NCI-H774 (cell line): ENCODE data around the gene DLL4.

Experiments
- DNase-seq: peaks from one replicate; lab custom pipeline; 2025; lab: John Stamatoyannopoulos, UW

The DLL4 gene

DNA sequence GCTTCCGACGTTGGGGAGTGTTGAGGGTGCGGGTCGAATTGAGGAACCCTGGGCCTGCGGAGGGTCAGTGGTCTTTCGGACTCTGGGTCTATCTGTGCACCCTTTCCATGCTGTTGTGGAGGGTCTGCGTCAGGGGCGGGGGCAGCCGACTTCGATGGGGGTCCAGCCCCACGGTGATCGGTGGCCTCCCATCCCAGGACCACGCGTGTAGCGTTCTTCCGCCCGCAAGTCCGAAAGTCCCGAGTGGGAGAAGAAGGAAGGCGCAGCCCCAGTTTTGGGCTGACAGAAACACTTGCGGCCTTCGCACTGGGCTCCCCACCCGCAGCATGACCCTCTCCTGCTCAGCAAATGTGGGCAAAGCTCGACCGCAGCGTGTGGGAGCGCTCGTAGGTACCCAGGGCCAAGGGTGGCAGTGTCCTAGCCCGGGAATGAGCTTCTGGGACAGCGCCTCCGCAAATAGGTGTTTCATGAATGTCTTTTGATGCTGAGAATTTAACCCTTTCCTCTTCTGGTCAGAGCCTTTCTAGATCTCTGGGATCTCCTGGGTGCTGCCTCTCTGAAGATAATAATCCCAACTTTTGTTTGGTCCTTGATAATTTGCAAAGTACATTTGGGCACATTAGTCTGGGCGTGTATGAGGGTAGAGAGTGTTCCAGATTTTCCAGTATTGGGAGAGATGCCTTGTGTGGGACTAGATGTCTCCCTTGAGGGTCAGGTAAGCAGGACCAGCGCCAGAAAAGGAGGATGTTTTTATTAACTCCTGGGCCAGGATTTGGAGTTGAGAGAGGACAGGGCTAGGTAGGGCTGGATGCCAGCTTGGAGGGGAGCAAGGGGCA, 2.3 kb upstream of the DLL4 start:
- DNase-seq, result no peak

DNA sequence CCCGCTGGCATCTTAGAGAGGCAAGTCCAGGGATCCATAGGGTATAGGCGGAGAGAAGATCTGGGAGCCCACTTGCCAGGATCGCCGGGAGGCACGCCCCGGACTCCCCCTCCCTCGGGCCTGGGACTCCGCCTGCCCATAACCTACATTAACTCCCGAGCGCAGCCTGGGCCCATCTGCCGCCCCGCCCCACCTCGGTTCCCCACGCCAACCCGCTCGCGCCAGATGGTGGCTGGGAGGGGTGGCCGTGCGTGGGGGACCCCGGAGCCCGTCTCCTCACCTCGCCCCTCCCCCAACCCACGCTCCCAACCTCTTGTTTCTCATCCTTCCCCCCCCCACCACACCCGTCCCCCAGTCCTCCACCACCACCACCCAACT, 1.7 kb upstream of the DLL4 start:
- no peak for DNase-seq

DNA sequence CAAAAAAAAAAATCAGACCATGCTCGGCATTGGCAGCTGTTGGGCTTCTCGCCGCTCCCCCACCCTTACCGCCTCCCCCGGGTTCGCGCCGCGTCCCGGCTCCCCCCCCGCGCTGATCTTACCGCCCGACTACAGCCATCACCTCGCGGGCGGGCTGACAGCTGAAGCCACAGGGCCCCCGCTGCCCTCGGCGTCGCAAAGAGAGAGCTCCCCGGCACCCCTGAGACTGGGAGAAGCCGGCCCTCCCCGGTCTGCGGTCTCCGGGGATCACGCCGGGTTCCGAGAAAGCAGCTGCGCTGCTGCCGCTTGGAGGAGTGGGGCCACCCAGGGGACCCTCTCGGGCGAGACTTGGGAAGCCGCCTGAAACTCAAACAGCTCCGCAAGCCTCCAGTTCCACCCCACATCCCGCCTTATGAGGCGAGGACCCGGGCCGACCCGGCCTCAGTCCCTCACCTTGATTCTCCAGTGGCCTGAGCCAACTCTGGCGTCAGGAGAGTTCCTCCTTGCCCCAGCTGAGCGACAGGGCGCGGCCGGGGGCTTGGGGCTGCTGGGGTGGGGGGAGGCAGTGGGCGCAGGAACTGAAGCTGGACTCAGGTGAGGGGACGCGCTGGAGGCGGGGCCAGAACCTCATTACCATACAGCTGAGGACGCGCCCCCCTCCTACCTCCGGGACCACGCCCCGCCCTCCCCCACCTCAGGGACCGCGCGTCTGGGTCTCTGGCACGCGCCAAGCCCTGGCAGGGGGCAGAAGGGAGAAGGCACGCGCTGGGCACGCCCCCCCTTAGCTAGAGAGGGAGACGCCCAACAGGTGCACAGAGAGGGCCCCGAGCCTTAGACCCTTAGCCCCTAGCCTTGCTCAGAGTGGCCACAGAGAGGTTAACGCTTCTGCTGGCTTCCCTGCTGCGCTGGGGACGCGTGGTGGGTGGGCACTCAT, 1.0 kb upstream of the DLL4 start:
- DNase-seq, result peak; percentile 76

DNA sequence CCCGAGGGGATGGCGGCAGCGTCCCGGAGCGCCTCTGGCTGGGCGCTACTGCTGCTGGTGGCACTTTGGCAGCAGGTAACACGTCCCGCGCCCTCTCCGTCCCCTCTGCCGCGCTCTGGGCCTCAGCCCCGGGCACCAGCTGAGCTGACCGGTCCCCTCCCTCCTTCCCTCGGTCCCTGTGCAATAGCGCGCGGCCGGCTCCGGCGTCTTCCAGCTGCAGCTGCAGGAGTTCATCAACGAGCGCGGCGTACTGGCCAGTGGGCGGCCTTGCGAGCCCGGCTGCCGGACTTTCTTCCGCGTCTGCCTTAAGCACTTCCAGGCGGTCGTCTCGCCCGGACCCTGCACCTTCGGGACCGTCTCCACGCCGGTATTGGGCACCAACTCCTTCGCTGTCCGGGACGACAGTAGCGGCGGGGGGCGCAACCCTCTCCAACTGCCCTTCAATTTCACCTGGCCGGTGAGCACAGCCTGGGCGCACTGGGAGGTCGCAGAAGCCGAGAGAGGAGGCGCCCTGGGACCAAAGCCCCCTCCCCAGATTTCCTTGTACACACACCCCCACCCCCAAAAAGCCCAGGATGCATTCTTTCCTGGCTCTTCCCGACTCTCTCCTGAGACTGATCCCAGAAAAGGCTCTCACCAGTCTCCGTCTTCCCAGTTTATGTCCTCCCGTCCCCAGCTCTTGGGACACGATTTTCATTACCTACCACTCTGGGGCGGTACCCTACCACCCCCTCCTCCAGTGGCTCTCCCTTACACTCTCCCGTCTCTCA, 705 bp downstream of the DLL4 start:
- DNase-seq, result peak; percentile 51

DNA sequence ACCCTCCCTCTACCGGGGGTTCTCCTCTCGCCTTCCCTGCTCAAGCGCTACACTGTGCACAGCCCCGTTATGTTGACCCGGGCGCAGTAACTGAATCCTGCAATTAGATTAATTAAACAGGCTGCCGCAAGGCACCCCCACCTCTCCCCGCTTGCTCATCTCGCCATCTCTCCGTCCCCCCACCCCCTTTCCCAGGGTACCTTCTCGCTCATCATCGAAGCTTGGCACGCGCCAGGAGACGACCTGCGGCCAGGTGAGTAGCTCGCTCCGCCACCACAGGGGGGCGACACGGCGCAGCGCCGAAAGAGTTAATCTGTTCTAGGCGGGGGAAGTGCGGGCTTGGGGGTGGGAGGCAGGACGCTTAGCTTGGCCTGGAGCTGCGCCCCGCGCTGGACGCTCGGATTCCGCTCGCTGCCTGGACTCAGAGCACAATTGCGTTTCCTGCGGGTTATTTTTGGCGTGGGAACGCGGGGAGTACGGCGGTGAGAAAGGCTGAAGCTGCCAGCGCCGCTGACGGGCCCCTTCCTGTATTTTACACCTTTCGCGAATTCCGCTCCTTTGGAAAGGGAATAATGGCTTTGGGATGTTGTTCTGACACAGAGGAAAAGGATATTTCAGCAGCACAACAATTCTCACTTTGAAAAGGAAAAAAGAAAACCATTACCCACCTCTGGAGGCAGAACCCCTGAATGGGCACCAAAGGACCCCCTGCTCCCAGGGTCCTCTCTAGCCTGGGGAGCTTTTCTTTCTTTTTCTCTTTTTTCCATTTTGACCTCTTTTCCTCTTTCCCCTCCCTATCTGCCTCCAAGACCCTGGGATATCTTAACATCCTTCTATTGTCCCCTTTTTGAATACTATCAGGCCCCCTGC, 1.5 kb downstream of the DLL4 start:
- DNase-seq, result peak; percentile 36

DNA sequence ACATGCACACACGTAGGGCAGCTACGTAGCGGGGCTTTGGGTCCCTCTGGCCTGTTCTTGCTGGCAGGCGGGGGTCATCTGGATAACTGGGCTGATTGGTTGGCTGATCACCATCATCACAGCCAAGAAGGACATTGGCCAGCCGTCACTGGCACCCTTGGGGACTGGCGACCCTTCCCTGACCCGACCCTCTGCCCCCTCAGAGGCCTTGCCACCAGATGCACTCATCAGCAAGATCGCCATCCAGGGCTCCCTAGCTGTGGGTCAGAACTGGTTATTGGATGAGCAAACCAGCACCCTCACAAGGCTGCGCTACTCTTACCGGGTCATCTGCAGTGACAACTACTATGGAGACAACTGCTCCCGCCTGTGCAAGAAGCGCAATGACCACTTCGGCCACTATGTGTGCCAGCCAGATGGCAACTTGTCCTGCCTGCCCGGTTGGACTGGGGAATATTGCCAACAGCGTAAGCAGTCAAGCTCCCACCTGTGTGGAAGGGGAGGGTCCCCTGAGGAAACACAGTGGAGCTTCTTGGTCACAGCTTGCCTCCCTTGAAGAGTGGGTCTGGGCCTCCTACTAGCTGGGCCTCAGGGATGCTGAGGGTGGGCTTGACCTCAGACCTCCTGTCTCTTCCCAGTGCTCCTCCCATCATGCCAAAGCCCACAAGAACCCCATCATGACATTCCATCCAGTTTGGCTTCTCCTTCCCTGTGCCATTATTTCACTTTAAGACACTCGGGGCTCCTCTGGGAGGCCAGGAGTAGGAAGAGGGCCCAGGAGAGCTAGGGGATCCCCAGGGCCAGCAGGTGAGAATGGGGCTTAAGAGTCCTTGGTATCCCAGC, 2.4 kb downstream of the DLL4 start:
- no peak for DNase-seq

DNA sequence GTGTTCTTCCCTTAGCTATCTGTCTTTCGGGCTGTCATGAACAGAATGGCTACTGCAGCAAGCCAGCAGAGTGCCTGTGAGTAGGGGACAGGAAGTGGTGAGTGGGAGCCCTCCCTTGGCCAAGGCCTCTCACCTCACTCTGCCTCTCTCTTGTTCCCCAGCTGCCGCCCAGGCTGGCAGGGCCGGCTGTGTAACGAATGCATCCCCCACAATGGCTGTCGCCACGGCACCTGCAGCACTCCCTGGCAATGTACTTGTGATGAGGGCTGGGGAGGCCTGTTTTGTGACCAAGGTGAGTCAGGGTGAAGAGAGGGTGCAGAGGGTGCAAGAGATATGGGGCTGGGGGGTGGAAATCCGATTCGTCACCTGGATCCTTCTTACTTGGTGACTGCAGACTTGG, 3.0 kb downstream of the DLL4 start:
- peak; percentile 53 for DNase-seq

DNA sequence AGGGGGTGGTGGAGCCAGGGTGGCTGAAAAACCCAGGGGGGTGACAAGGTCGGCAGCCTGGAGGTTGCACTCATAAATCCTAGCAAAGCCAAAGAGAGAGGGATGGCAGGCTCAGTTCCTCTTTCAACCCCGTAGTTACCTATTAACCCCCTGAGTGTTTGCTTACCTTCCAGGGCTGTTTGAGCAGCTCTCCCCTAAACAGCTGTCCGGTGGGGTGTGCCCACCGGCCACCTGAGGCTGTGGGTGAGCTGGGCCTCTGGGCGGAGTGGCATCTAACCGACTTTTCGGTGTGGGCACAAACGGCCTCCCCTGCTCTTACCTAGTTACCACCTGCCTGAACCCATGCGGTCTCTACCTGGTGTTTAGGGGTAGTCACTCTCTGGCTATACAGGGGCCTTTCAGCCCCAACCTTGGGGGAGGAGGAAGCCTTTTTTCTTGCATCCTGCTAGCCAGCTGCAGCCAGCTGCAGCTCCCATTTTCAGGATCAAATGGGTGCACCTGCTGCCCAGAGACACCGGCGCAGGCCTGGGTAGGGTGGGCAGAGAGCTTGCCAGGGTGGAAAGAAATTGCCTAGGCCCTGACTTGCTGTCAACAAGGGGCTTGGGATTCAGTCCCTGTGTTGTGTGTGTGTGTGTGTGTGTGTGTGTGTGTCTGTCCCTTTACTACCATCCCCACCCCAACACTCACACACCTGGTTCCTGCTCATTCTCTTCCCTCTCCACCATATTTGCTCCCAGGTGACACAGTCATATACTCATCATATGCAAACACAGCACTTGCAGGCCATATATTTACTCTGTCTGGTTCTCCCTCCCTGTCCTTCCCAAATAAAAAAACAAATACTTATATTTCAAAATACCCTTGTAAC, 3.7 kb downstream of the DLL4 start:
- DNase-seq, result peak; percentile 62

DNA sequence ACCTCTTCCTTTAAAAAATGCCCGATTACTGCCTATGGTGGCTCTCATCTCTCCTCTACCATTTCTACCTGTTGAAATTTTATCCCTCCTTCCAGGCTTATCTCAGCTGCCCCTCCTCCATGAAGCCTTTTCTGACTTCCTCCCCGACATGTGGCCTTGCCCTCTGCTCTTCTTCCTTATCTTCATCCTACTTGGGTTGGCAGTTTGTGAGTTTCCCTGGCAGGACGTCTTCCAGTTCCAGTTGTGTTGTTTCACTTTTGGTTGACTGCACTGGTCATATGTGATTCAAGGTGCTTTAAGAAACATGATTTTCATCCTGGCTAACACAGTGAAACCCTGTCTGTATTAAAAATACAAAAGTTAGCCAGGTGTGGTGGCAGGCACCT, 4.4 kb downstream of the DLL4 start:
- DNase-seq, result no peak

DNA sequence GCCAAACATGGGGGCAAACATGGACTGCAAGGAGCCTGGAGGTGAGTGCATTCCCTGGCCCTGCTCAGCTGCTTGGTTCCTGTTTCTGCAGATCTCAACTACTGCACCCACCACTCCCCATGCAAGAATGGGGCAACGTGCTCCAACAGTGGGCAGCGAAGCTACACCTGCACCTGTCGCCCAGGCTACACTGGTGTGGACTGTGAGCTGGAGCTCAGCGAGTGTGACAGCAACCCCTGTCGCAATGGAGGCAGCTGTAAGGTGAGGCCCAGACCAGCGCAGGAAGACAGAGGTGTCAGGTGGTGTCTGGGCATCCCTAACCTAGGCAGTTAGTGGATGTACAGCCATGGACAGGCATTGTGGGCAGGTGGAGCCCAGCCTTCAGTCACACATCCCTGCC, 5.3 kb downstream of the DLL4 start:
- DNase-seq, result no peak

DNA sequence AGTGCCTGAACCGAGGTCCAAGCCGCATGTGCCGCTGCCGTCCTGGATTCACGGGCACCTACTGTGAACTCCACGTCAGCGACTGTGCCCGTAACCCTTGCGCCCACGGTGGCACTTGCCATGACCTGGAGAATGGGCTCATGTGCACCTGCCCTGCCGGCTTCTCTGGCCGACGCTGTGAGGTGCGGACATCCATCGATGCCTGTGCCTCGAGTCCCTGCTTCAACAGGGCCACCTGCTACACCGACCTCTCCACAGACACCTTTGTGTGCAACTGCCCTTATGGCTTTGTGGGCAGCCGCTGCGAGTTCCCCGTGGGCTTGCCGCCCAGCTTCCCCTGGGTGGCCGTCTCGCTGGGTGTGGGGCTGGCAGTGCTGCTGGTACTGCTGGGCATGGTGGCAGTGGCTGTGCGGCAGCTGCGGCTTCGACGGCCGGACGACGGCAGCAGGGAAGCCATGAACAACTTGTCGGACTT, 7.1 kb downstream of the DLL4 start:
- DNase-seq, result no peak

DNA sequence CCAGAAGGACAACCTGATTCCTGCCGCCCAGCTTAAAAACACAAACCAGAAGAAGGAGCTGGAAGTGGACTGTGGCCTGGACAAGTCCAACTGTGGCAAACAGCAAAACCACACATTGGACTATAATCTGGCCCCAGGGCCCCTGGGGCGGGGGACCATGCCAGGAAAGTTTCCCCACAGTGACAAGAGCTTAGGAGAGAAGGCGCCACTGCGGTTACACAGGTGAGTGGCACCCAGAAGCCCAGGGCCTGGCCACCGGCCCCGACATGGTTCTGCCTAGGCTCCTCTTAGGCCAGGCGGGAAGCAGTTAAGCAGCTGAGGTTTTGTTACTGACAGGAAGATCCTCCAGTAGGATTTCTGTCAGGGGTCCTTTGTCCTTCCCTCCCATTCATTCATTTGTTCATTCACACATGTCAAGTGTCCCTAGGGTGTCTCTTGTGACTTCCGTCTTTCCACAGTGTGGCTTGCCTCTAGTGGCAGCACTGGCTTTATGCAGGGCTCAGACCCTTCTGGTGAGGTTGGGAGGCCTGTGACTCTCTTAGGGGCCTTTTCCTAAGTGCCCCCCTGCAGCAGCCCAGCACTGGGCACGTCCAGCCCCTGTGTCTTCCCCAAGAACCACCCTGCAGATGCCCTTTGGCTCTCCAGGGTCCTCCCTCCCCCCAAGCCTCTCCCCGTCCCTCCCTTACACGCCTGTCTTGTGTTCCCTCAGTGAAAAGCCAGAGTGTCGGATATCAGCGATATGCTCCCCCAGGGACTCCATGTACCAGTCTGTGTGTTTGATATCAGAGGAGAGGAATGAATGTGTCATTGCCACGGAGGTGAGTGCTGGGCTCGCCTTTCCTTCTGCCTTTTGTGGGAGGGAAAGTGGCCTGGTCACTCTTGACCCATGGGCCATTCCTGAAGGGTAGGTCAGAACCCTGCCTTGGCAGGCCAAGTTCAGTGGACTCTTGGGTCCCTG, 7.8 kb downstream of the DLL4 start:
- DNase-seq, result no peak

DNA sequence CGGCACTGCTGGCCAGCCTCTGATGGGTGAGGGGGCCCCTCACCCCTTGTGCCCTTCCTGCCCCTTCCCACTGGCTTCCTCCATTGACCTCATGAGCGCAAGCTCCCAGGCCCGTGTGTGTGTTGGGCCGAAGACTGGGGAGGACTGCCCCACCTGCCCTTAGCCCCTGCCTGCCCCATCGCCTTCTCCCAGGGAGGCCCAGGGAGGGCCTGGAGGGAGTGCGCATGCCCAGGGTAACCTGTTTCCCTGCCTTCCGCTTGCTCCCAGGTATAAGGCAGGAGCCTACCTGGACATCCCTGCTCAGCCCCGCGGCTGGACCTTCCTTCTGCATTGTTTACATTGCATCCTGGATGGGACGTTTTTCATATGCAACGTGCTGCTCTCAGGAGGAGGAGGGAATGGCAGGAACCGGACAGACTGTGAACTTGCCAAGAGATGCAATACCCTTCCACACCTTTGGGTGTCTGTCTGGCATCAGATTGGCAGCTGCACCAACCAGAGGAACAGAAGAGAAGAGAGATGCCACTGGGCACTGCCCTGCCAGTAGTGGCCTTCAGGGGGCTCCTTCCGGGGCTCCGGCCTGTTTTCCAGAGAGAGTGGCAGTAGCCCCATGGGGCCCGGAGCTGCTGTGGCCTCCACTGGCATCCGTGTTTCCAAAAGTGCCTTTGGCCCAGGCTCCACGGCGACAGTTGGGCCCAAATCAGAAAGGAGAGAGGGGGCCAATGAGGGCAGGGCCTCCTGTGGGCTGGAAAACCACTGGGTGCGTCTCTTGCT, 8.8 kb downstream of the DLL4 start:
- DNase-seq, result no peak

DNA sequence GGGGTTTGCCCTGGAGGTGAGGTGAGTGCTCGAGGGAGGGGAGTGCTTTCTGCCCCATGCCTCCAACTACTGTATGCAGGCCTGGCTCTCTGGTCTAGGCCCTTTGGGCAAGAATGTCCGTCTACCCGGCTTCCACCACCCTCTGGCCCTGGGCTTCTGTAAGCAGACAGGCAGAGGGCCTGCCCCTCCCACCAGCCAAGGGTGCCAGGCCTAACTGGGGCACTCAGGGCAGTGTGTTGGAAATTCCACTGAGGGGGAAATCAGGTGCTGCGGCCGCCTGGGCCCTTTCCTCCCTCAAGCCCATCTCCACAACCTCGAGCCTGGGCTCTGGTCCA, 9.4 kb downstream of the DLL4 start:
- no peak for DNase-seq

DNA sequence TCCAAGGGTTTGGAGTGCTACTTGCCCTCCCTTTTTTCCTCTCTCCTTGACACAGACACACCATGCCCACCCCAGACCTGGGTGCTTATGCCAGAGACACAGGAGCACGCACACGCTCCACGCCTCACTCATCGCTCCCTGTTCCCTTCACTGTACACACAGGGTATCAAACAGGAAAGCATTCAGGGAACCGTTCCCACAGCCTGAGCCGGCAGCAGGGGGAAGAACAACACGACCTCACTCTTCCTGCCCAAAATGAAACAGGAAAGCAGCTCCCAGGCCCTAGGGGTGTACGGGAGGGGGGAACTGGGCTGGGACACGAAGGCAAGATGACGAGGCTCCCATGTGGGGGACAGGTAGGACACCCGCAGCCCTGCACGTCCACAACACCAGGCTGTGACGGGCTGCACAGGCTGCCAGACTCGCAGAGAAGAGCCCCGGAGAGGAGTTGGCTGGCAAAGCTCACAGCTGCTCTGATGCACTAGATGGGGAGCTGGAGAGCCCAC, 11.2 kb downstream of the DLL4 start:
- DNase-seq, result no peak

DNA sequence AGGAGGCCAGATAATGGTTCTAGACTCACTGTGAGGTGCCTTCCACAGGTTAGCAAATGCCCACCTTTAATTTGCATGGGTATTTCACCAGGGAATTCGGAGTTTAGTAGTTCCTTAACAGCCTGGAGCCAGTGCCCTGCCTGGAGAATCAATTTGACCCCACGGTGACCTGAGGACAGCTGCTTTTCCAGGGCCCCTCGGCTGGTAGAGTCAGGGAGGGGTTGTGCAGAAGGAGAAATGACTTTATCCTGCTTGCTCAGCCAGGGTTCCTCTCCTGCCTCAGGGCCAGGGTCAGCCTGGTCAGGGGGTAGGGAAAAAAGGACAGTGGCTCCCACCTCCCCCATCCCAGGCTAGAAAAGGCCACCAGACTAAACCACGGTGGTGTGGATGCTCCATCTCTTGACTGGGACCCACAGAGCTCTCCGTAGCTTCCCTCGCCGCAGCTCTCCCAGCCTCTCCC, 12.0 kb downstream of the DLL4 start:
- DNase-seq, result no peak
